Stomach (tissue), 9 donors: ENCODE measurements around the gene NLRP3. TPM values are rescaled to one million over a fixed set of nuclear protein-coding genes. Genes with fewer than 3 reads are reported as not detected.

Source experiments
- DNase-seq, 2 donors: peaks; one replicate each; pipeline versions ENCODE4 v3.0.0 to v3.0.0-alpha.2; 2013 to 2019
- H3K27ac ChIP-seq, 5 donors: fragments of 200-600 bp in 4 of 5; sonication (generic) in 4 of 5; one replicate each; pipeline ENCODE4 v1.5.1; 2013 to 2019; ENCODE audit warnings: mild to moderate bottlenecking in 1 of 5, moderate library complexity in 1 of 5
- H3K27me3 ChIP-seq, 3 donors: fragments of 200-600 bp; sonication (generic); one replicate each; pipeline ENCODE4 v1.5.1; 2017 to 2019; ENCODE audit warnings: mixed run types in 1 of 3
- H3K36me3 ChIP-seq, 4 donors: fragments of 200-600 bp; sonication (generic); 1 replicate in 3 of 4; 2 replicates in 1 of 4; pipeline ENCODE4 v1.5.1; 2016 to 2019
- H3K4me1 ChIP-seq, 4 donors: fragments of 200-600 bp; sonication (generic); one replicate each; pipeline ENCODE4 v1.5.1; 2016 to 2019
- H3K4me3 ChIP-seq, 4 donors: fragments of 200-600 bp; sonication (generic) in 3 of 4; one replicate each; pipeline ENCODE4 v1.5.1; 2016 to 2019; ENCODE audit warnings: mild to moderate bottlenecking in 1 of 4
- H3K9me3 ChIP-seq, 4 donors: fragments of 200-600 bp; sonication (generic); one replicate each; pipeline ENCODE4 v1.5.1; 2016 to 2019
- EP300 ChIP-seq: sonication (generic); formaldehyde crosslinking; IDR thresholded peaks from one replicate; pipeline ENCODE4 v1.6.1; 2017; ENCODE audit warnings: antibody characterized with exemption
- POLR2A ChIP-seq, 4 donors: fragments of 450-650 bp; IDR thresholded peaks; one replicate each; pipeline ENCODE4 v1.6.1; 2016; ENCODE audit warnings: antibody characterized with exemption in 4 of 4, control low read depth in 2 of 4, mild to moderate bottlenecking in 1 of 4, moderate library complexity in 1 of 4
- POLR2AphosphoS5 ChIP-seq, 3 donors: sonication (generic); formaldehyde crosslinking; IDR thresholded peaks; one replicate each; pipeline ENCODE4 v1.6.1; 2016; ENCODE audit warnings: antibody characterized with exemption in 3 of 3
- WGBS, 5 donors: extraction: QIAGEN DNeasy Blood & Tissue Kit in 3 of 5; methylation state at CpG; one replicate each; pipeline versions ENCODE4 v1.1.5 to v1.1.7; 2013 to 2018; 5-methylcytosine and 5-hydroxymethylcytosine counted together
- intact Hi-C: fragments of 100-400 bp; cut with DNase I; formaldehyde crosslinking; loops from one replicate; pipeline ENCODE4 v1.15.1; 2023; ENCODE audit warnings: low total_unique reads
- polyA plus RNA-seq, 3 donors: library from polyadenylated mRNA; stranded (reverse); fragments of 200-250 nt; gene quantifications; one replicate each; pipeline ENCODE4 v1.2.3, GENCODE V29; 2013
- total RNA-seq, 5 donors: library from RNA; depleted of rRNA; stranded (reverse); fragments of >200 nt; gene quantifications; one replicate each; pipeline versions ENCODE4 v1.1.0 to v1.2.3, GENCODE V29; 2014 to 2016
- TF ChIP-seq, protein P1 (sequence below), 7 experiments: fragments of 450-650 bp in 4 of 7; fragments of 200-600 bp in 3 of 7; sonication (generic) in 3 of 7; IDR thresholded peaks; one replicate each; pipeline ENCODE4 v1.5.1; 2016 to 2019; ENCODE audit warnings: antibody characterized with exemption in 7 of 7, control low read depth in 2 of 7, mild to moderate bottlenecking in 1 of 7
- donor health status: healthy with polysubstance abuse.
- donor health status: Bipolar disorder and iron deficiency.
- donor health status: healthy.

NLRP3 gene
- total and polyA plus RNA-seq, 8 donors, result under 0.01 to 5.5 (median 2.0) TPM; not detected in 1

DNA sequence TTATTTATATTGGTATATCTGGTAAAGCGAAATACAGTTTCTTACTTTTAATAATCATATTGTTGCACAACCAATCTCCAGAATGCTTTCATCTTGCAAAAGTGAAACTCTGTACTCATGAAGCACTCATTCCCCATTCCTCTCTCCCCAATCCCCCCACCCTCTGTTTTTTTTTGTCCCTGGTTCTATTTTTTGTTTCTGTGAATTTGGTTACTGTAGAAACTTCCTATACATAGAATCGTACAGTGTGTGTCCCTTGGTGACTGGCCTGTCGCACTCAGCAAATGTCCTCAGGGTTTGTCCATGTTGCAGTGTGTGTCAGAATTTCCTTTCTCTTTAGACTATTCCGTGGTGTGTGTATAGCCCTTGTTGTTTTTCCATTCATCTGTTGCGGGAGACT is 7.9 kb upstream of the NLRP3 start:
- intact Hi-C loops, result no loop called here
- Histone ChIP-seq H3K9me3 (no peaks in the 10 kb centered on the region), H3K36me3 (no peaks in the 10 kb centered on the region), H3K27ac (no peak overlapping the region), H3K4me3 (no peak overlapping the region), H3K27me3 (no peaks in the 10 kb centered on the region), H3K4me1 (no peaks in the 10 kb centered on the region)
- TF ChIP-seq EP300 (no peak), POLR2A (IDR thresholded peaks at IDR 0.05) (no peak), POLR2AphosphoS5 (IDR thresholded peaks at IDR 0.05) (no peak)
- TF ChIP-seq, protein P1, sequence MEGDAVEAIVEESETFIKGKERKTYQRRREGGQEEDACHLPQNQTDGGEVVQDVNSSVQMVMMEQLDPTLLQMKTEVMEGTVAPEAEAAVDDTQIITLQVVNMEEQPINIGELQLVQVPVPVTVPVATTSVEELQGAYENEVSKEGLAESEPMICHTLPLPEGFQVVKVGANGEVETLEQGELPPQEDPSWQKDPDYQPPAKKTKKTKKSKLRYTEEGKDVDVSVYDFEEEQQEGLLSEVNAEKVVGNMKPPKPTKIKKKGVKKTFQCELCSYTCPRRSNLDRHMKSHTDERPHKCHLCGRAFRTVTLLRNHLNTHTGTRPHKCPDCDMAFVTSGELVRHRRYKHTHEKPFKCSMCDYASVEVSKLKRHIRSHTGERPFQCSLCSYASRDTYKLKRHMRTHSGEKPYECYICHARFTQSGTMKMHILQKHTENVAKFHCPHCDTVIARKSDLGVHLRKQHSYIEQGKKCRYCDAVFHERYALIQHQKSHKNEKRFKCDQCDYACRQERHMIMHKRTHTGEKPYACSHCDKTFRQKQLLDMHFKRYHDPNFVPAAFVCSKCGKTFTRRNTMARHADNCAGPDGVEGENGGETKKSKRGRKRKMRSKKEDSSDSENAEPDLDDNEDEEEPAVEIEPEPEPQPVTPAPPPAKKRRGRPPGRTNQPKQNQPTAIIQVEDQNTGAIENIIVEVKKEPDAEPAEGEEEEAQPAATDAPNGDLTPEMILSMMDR (IDR thresholded peaks at IDR 0.05), result no peak
- no peak for DNase-seq
- WGBS, 5 donors, result 52 to 82% (median 77%) methylated on average over 5 of the region's 5 CpGs

DNA sequence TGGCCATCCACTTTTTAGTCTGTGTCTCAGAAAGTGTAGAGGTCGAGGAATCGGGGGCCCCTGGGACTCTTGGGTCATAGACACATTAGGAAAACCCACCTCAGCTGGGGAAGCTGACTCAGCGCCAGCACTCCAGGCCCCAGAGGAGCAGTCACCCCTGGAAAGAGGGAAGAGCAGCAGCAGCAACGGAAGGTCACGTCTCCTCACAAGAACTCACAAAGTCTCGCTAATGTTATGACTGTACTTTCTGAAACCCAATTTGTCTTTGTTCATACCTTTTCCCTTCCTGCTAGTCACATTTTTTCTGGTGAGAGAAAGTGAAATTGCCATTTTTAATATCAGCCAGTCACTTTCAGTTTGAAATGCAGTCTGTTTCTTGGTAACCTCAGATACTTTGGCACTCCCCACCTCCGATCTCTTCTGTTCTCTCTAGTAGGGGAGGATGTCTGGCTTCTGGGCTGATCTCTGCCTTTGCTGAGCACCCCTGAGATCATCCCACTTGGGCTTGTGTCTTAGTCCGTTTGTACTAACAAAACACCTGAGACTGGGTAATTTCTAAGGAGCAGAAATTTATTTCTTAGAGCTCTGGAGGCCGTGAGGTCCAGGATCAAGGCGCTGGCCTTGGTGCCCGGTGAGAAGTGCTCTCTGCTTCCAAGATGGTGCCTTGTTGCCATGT is 6.0 kb upstream of the NLRP3 start:
- H3K27me3 ChIP-seq, result no peaks in the 10 kb centered on the region
- WGBS, 5 donors, result 68 to 76% (median 71%) methylated on average over 11 of the region's 11 CpGs
- TF ChIP-seq EP300 (no peak), POLR2A (IDR thresholded peaks at IDR 0.05) (no peak), POLR2AphosphoS5 (IDR thresholded peaks at IDR 0.05) (no peak)
- TF ChIP-seq, protein P1 (IDR thresholded peaks at IDR 0.05), result no peak
- no peaks in the 10 kb centered on the region for H3K36me3 ChIP-seq
- no peak overlapping the region for H3K27ac ChIP-seq
- no peak for DNase-seq
- H3K9me3 ChIP-seq, result no peaks in the 10 kb centered on the region
- no peak overlapping the region for H3K4me3 ChIP-seq
- intact Hi-C loops, result no loop called here
- H3K4me1 ChIP-seq, result no peaks in the 10 kb centered on the region

DNA sequence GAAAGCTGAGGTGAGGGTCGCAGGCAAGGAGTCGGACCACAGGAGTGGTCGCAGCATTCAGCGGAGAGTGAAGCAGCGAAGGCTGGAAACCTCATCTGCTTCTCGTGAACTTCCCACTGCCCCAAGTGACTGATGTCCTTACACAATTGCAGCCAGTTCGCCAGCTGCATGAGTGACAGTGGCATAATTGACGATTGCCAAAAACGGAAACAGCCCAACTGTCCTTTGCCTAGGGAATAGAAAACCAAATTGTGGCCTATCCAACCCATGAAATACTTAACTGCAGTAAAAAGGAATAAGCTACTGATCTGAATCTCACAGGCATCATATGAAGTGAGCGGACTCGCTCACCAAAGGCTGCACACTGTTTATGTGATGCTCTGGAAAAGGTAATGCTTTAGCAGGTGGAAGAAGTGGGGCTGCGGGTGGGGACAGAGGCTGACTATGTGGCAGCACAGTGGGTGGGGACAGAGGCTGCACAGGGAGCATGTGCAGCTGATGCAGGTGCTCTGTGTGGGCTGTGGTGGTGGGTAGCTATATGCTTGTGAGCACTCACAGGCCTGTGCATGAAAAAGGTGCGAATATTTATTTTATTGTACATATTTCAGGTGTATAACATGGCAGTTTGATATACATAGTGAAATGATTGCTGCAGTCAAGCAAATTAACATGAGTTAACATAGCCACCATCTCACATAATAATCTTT is 4.2 kb upstream of the NLRP3 start:
- H3K27ac ChIP-seq, result no peak overlapping the region
- intact Hi-C loops, result no loop called here
- 66 to 78% (median 76%) methylated on average over 13 of the region's 13 CpGs for WGBS, 5 donors
- no peaks in the 10 kb centered on the region for H3K9me3 ChIP-seq
- peaks cover 0 to 3% (median 0%) of the 10 kb centered on the region in 3 donors for H3K27me3 ChIP-seq
- no peak for DNase-seq
- no peaks in the 10 kb centered on the region for H3K36me3 ChIP-seq
- H3K4me1 ChIP-seq, result no peaks in the 10 kb centered on the region
- H3K4me3 ChIP-seq, result no peak overlapping the region
- TF ChIP-seq, protein P1 (IDR thresholded peaks at IDR 0.05), result no peak
- TF ChIP-seq POLR2A (IDR thresholded peaks at IDR 0.05), result no peak
- TF ChIP-seq POLR2AphosphoS5 (IDR thresholded peaks at IDR 0.05), result no peak
- TF ChIP-seq EP300, result no peak

DNA sequence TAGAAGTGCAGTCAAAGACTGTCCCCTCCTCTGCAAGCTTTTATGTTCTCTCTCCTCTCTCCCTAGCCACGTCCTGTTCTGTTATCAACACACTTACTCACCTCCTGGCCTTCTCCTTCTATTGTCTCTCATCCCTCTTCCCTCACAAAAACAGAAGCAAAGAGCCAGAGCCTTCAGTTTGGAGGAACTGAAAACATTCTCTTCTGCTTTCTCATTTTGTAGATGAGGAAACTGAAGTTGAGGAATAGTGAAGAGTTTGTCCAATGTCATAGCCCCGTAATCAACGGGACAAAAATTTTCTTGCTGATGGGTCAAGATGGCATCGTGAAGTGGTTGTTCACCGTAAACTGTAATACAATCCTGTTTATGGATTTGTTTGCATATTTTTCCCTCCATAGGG is 1.9 kb downstream of the NLRP3 start:
- H3K4me1 ChIP-seq, result no peaks in the 10 kb centered on the region
- H3K27ac ChIP-seq, result no peak overlapping the region
- no peak for DNase-seq
- H3K9me3 ChIP-seq, result no peaks in the 10 kb centered on the region
- intact Hi-C loops, result no loop called here
- H3K36me3 ChIP-seq, result no peaks in the 10 kb centered on the region
- 72 to 80% (median 73%) methylated on average over 5 of the region's 5 CpGs for WGBS, 5 donors
- TF ChIP-seq, protein P1 (IDR thresholded peaks at IDR 0.05), result no peak
- no peak for TF ChIP-seq POLR2A (IDR thresholded peaks at IDR 0.05)
- TF ChIP-seq POLR2AphosphoS5 (IDR thresholded peaks at IDR 0.05), result no peak
- H3K4me3 ChIP-seq, result peak overlapping the region in 1 of 4 donors; percentile 26
- H3K27me3 ChIP-seq, result peaks cover 0 to 11% (median 0%) of the 10 kb centered on the region in 3 donors
